Endothelial cell (in vitro differentiated cells): ENCODE measurements around the gene NOL7. TPM values are rescaled to one million over a fixed set of nuclear protein-coding genes. Genes with fewer than 3 reads are reported as not detected.
A peak's percentile ranks its signal among the peaks of the same experiment; 100 is the strongest.

Source experiments
- DNase-seq: peaks from one replicate; pipeline ENCODE4 v3.0.0; 2021; ENCODE audit warnings: low spot score
- H3K27ac Mint-ChIP-seq: one replicate; pipeline ENCODE4 v1.8.0; 2021; ENCODE audit warnings: mixed read lengths, inconsistent platforms; ENCODE audit not compliant: unreplicated experiment
- H3K27me3 Mint-ChIP-seq: one replicate; pipeline ENCODE4 v1.8.0; 2021; ENCODE audit warnings: mild to moderate bottlenecking, moderate library complexity, mixed read lengths, inconsistent platforms; ENCODE audit not compliant: unreplicated experiment
- H3K36me3 Mint-ChIP-seq: one replicate; pipeline ENCODE4 v1.8.0; 2021; ENCODE audit warnings: mild to moderate bottlenecking, low read depth, mixed read lengths, inconsistent platforms; ENCODE audit not compliant: unreplicated experiment
- H3K4me1 Mint-ChIP-seq: one replicate; pipeline ENCODE4 v1.8.0; 2021; ENCODE audit warnings: mild to moderate bottlenecking, mixed read lengths, inconsistent platforms; ENCODE audit not compliant: unreplicated experiment
- H3K4me3 Mint-ChIP-seq: one replicate; pipeline ENCODE4 v1.8.0; 2021; ENCODE audit warnings: mild to moderate bottlenecking, mixed read lengths, inconsistent platforms; ENCODE audit not compliant: unreplicated experiment
- H3K9me3 Mint-ChIP-seq: one replicate; pipeline ENCODE4 v1.8.0; 2021; ENCODE audit warnings: mixed read lengths, inconsistent platforms; ENCODE audit not compliant: unreplicated experiment
- total RNA-seq: library from RNA; stranded (reverse); fragmentation: NEBNext Ultra II Directional; extraction: Animal tissue kit (Norgen Biotek cat#: 25700); gene quantifications from one replicate; pipeline ENCODE4 v1.2.1, GENCODE V29; 2021; ENCODE audit not compliant: unreplicated experiment
- TF ChIP-seq, protein P1 (sequence below): fragments of 200-600 bp; sonication (generic); IDR thresholded peaks from one replicate; pipeline ENCODE4 v1.5.0; 2021; ENCODE audit warnings: antibody characterized with exemption; ENCODE audit not compliant: unreplicated experiment

The NOL7 gene
- total RNA-seq, 1 donor from 2014 or later = 43.5 TPM

DNA sequence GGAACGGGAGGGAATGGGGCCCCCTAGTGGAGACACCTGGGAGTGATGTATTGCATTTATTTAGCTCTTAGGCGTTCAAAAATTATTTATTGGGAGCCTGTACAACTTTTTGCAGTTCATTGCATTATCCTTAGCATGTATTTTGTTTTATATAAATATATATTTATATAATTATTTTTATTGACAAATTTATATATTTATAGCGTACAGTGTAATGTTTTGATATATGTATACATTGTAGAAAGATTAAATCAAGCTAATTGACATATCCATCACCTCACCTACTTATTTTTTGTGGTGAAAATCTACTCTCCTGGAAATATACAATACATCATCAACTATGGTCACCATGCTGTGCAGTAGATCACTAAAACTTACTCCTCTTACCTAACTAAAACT lies 39.8 kb upstream of the NOL7 start:
- peak overlapping the region; percentile 72 for H3K27ac Mint-ChIP-seq
- H3K4me3 Mint-ChIP-seq = peak overlapping the region; percentile 98
- DNase-seq = no peak
- peaks cover 9% of the 10 kb centered on the region for H3K4me1 Mint-ChIP-seq
- no peaks in the 10 kb centered on the region for H3K9me3 Mint-ChIP-seq
- TF ChIP-seq, protein P1, sequence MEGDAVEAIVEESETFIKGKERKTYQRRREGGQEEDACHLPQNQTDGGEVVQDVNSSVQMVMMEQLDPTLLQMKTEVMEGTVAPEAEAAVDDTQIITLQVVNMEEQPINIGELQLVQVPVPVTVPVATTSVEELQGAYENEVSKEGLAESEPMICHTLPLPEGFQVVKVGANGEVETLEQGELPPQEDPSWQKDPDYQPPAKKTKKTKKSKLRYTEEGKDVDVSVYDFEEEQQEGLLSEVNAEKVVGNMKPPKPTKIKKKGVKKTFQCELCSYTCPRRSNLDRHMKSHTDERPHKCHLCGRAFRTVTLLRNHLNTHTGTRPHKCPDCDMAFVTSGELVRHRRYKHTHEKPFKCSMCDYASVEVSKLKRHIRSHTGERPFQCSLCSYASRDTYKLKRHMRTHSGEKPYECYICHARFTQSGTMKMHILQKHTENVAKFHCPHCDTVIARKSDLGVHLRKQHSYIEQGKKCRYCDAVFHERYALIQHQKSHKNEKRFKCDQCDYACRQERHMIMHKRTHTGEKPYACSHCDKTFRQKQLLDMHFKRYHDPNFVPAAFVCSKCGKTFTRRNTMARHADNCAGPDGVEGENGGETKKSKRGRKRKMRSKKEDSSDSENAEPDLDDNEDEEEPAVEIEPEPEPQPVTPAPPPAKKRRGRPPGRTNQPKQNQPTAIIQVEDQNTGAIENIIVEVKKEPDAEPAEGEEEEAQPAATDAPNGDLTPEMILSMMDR = no peak
- H3K27me3 Mint-ChIP-seq = peaks cover 10% of the 10 kb centered on the region
- H3K36me3 Mint-ChIP-seq = peaks cover 5% of the 10 kb centered on the region

DNA sequence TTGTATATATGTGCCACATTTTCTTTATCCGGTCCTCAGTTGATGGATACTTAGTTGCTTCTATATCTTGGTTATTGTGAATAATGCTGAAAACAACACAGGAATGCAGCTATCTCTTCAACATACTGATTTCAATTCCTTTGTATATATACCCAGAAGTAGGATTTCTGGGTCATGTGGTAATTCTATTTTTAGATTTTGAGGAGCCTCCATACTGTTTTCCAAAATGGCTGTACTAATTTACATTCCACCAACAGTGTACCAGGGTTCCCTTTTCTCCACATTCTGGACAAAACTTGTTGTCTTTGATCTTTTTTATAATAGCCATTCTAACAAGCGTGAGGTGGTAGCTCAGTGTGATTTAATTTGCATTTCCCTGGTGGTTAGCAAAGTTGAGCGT lies 39.1 kb upstream of the NOL7 start:
- Mint-ChIP-seq H3K9me3 (no peaks in the 10 kb centered on the region), H3K27ac (no peak overlapping the region), H3K27me3 (peaks cover 10% of the 10 kb centered on the region), H3K4me1 (peaks cover 9% of the 10 kb centered on the region), H3K4me3 (peak overlapping the region; percentile 6), H3K36me3 (peaks cover 8% of the 10 kb centered on the region)
- DNase-seq = no peak
- TF ChIP-seq, protein P1 = no peak

DNA sequence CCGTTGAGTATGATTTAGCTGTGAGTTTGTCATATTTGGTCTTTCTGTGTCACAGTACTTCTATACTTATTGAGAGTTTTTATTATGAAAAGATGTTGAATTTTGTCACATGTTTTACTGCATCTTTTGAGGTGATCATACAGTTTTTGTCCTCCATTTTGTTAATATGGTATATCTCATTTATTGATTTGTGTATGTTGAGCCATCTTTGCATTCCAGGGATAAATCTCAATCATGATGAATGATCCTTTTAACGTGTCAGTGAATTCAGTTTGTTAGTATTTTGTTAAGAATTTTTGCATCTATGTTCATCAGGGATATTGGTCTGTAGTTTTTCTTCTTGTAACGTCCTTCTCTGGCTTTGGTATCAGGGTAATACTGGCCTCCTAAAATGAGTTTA lies 37.2 kb upstream of the NOL7 start:
- H3K27me3 Mint-ChIP-seq = peaks cover 5% of the 10 kb centered on the region
- H3K27ac Mint-ChIP-seq = peak overlapping the region; percentile 23
- TF ChIP-seq, protein P1 = no peak
- no peak for DNase-seq
- peaks cover 9% of the 10 kb centered on the region for H3K4me1 Mint-ChIP-seq
- peaks cover 13% of the 10 kb centered on the region for H3K36me3 Mint-ChIP-seq
- no peaks in the 10 kb centered on the region for H3K9me3 Mint-ChIP-seq
- H3K4me3 Mint-ChIP-seq = no peak overlapping the region

DNA sequence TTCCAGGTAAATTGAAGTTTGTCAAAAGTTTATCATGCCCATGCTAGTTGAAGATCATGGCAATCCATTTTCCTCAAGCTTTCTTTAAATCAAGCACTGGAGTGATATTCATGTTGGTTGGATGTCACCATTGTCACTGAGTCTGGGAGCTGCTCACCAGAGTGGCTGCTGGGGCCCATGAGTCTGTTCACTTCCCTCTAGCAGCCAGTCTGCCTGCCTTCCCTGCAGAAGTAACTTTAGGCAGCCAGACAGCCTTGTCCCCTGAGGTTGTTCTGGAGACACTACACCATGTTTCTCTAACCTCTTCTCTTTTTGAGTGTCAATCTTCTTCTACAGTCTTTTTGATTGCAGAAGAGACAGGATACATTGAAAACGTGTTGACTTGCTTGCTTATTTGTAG lies 35.2 kb upstream of the NOL7 start:
- peaks cover 3% of the 10 kb centered on the region for H3K4me1 Mint-ChIP-seq
- DNase-seq = no peak
- TF ChIP-seq, protein P1 = no peak
- H3K9me3 Mint-ChIP-seq = no peaks in the 10 kb centered on the region
- peaks cover 23% of the 10 kb centered on the region for H3K36me3 Mint-ChIP-seq
- no peak overlapping the region for H3K4me3 Mint-ChIP-seq
- no peak overlapping the region for H3K27ac Mint-ChIP-seq
- peaks cover 5% of the 10 kb centered on the region for H3K27me3 Mint-ChIP-seq

DNA sequence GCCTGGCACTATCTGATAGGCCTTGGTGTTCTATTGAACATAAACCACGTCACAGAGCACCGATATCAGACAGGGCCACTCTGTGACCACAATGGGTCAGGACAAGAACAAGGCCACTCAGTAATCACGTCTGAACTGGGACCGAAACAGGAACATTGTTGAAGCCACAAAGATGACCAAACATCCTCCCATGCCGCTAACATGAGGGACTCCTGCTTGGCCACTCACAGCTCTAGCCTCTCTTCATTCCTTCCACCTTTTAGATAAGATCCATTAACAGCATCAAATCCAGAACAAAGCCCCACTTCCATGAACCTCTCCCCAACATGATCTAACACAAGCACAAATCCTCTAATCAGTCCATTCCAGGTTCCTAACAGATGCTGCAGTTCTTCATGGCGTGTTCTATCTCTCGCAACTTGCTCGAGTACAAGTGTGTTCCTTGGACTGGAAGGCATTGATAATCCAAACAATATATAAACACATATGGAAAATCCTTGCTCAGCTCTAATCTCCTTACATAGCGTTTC lies 33.4 kb upstream of the NOL7 start:
- TF ChIP-seq, protein P1 = no peak
- peaks cover 3% of the 10 kb centered on the region for H3K4me1 Mint-ChIP-seq
- H3K36me3 Mint-ChIP-seq = peaks cover 27% of the 10 kb centered on the region
- DNase-seq = no peak
- peak overlapping the region; percentile 14 for H3K4me3 Mint-ChIP-seq
- H3K27ac Mint-ChIP-seq = no peak overlapping the region
- no peaks in the 10 kb centered on the region for H3K9me3 Mint-ChIP-seq
- H3K27me3 Mint-ChIP-seq = no peaks in the 10 kb centered on the region
